Measurements from ENCODE around the gene RBM11. TPM values are rescaled to one million over a fixed set of nuclear protein-coding genes. Genes with fewer than 3 reads are reported as not detected.

RBM11 gene
- total and polyA plus RNA-seq, 2 of the 8 experiments (the other 6 are each of a cell fraction or from before 2014, with no cell fraction given): 3.9 to 10.1 TPM

DNA sequence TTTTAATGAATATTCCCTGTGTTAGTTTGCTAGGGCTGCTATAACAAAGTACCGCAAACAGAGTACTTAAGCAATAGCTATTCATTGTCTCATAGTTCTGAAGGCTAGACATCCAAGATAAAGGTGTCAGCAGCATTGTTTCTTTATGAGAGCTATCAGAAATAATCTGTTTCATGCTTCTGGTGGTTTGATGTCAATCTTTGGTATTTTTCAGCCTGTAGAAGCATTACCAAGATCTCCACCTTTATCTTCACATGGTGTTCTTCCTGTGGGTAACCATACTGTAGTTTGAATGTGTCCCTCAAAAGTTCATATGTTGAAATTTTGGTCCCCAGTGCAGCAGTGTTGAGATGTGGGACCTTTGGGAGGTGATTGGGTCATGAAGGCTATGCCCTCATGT is 7.4 kb downstream of the RBM11 start (continued):
- TF ChIP-seq CHD7 (IDR thresholded peaks at IDR 0.05; ENCODE audit: insufficient replicate concordance, low read length) (no peak), CREB1 (IDR thresholded peaks at IDR 0.05) (no peak), SP1 (IDR thresholded peaks at IDR 0.05; ENCODE audit: low read depth, low read length) (no peak), SRF (IDR thresholded peaks at IDR 0.05; ENCODE audit: low read depth, low read length) (no peak), SUZ12 (IDR thresholded peaks at IDR 0.05; ENCODE audit: low read length) (no peak), TCF12 (IDR thresholded peaks at IDR 0.05; ENCODE audit: low read depth, low read length) (no peak), TEAD4 (IDR thresholded peaks at IDR 0.05; ENCODE audit: low read depth, low read length) (no peak), MAFK (IDR thresholded peaks at IDR 0.05; ENCODE audit: low read depth, low read length) (no peak), KDM5A (IDR thresholded peaks at IDR 0.05; ENCODE audit: low read length) (no peak)
